Naive thymus-derived CD4-positive, alpha-beta T cell (primary cell): ENCODE data around the gene RHBDL1. TPM values are rescaled to one million over a fixed set of nuclear protein-coding genes. Genes with fewer than 3 reads are reported as not detected.
A peak's percentile ranks its signal among the peaks of the same experiment; 100 is the strongest.
"Not testable (repeated sequence)": the region's sequence is repeated elsewhere in the genome, so short reads cannot be mapped to it uniquely, and the experiment has no call there.

ENCODE experiments used
- ATAC-seq: fragments of 150-1000 bp; cut with Tn5 transposase; 2 replicates; pipeline ENCODE4 v1.10.0; 2021; ENCODE audit warnings: mild to moderate bottlenecking, moderate library complexity
- CTCF ChIA-PET: fragments of 350-600 bp; sonication (Branson Sonifier 250); formaldehyde crosslinking; loops from one replicate; lab custom pipeline; 2021; ENCODE audit warnings: antibody characterized with exemption; lab: Charles Lee
- POLR2A ChIA-PET: fragments of 350-600 bp; sonication (Branson Sonifier 250); formaldehyde crosslinking; loops from one replicate; lab custom pipeline; 2021; ENCODE audit warnings: antibody characterized with exemption, inconsistent platforms; lab: Charles Lee
- DNase-seq, 9 donors: peaks; one replicate each; pipeline versions ENCODE4 v3.0.0 to v3.0.0-alpha.2; 2020 to 2022; ENCODE audit warnings: mixed read lengths in 1 of 9
- H3K27ac ChIP-seq: one replicate; pipeline ENCODE4 v1.7.0; 2013; ENCODE audit warnings: mild to moderate bottlenecking, low read depth, low read length, moderate library complexity
- H3K27me3 ChIP-seq, 2 donors: one replicate each; pipeline ENCODE4 v1.7.0; 2013; ENCODE audit warnings: low read length in 2 of 2, mild to moderate bottlenecking in 2 of 2, moderate library complexity in 2 of 2; ENCODE audit not compliant: control insufficient read depth in 2 of 2, insufficient read depth in 2 of 2
- H3K36me3 ChIP-seq, 3 experiments: 1 replicate in 2 of 3; 2 replicates in 1 of 3; pipeline ENCODE4 v1.7.0; 2013; ENCODE audit warnings: low read length in 3 of 3, mild to moderate bottlenecking in 3 of 3, moderate library complexity in 1 of 3; ENCODE audit not compliant: insufficient read depth in 3 of 3, control insufficient read depth in 2 of 3
- H3K4me1 ChIP-seq, 2 donors: one replicate each; pipeline ENCODE4 v1.7.0; 2013; ENCODE audit warnings: low read length in 2 of 2, mild to moderate bottlenecking in 2 of 2, moderate library complexity in 1 of 2; ENCODE audit not compliant: control insufficient read depth in 2 of 2, insufficient read depth in 2 of 2
- H3K4me3 ChIP-seq: 2 replicates; pipeline ENCODE4 v1.7.0; 2013; ENCODE audit warnings: mild to moderate bottlenecking, low read length
- H3K9me3 ChIP-seq, 3 experiments: 1 replicate in 2 of 3; 2 replicates in 1 of 3; pipeline ENCODE4 v1.7.0; 2013; ENCODE audit warnings: low read length in 3 of 3; ENCODE audit not compliant: control insufficient read depth in 2 of 3
- H3K27ac Mint-ChIP-seq, 9 donors: one replicate each; pipeline ENCODE4 v1.8.0; 2020 to 2022; ENCODE audit warnings: mixed read lengths in 9 of 9, mild to moderate bottlenecking in 8 of 9, moderate library complexity in 5 of 9, inconsistent platforms in 2 of 9
- H3K27me3 Mint-ChIP-seq, 5 donors: one replicate each; pipeline ENCODE4 v1.8.0; 2021 to 2022; ENCODE audit warnings: mixed read lengths in 5 of 5, mild to moderate bottlenecking in 1 of 5
- H3K36me3 Mint-ChIP-seq, 5 donors: one replicate each; pipeline ENCODE4 v1.8.0; 2020 to 2022; ENCODE audit warnings: mixed read lengths in 5 of 5, mild to moderate bottlenecking in 3 of 5, inconsistent platforms in 1 of 5
- H3K4me1 Mint-ChIP-seq, 7 donors: one replicate each; pipeline ENCODE4 v1.8.0; 2020 to 2022; ENCODE audit warnings: mixed read lengths in 7 of 7, mild to moderate bottlenecking in 3 of 7, inconsistent platforms in 1 of 7
- H3K4me3 Mint-ChIP-seq, 10 donors: one replicate each; pipeline ENCODE4 v1.8.0; 2020 to 2022; ENCODE audit warnings: mild to moderate bottlenecking in 10 of 10, mixed read lengths in 10 of 10, moderate library complexity in 6 of 10, inconsistent platforms in 2 of 10
- H3K9me3 Mint-ChIP-seq, 11 donors: one replicate each; pipeline ENCODE4 v1.8.0; 2020 to 2022; ENCODE audit warnings: mixed read lengths in 11 of 11, mild to moderate bottlenecking in 4 of 11, inconsistent platforms in 1 of 11, moderate library complexity in 1 of 11
- intact Hi-C, 2 donors: fragments of 100-400 bp; cut with micrococcal nuclease; formaldehyde crosslinking; loops; one replicate each; pipeline ENCODE4 v1.15.1; 2023
- polyA plus RNA-seq, 2 donors: library from polyadenylated mRNA; unstranded; fragments of 300-500 nt; fragmentation: Illumina TruSeq; gene quantifications; one replicate each; pipeline ENCODE4 v1.2.3, GENCODE V29; 2021
- total RNA-seq, 6 experiments: library from RNA in 5 of 6; stranded (reverse) in 5 of 6; gene quantifications; 1 replicate in 5 of 6; 2 replicates in 1 of 6; pipeline ENCODE4 v1.2.3 and lab custom pipeline; 2021 to 2026

RHBDL1 gene
- total and polyA plus RNA-seq, 7 experiments from 2014 or later, result 0.65 to 3.1 (median 1.6) TPM; not detected in 2

GRCh38 chr16:689175-689897 is 13.9 kb downstream of the RHBDL1 start:
- H3K27me3 Mint-ChIP-seq, result peaks cover 0 to 17% (median 0%) of the 10 kb centered on the region in 5 donors
- Histone ChIP-seq H3K27me3 (no peaks in the 10 kb centered on the region), H3K4me3 (peak overlapping the region; percentile 75), H3K4me1 (peaks cover 7 to 25% of the 10 kb centered on the region in 2 donors), H3K9me3 (no peaks in the 10 kb centered on the region), H3K36me3 (peaks cover 0 to 25% (median 0%) of the 10 kb centered on the region in 3 experiments), H3K27ac (peak overlapping the region; percentile 86)
- intact Hi-C loops, result no loop called here
- POLR2A ChIA-PET, result interaction anchor here (0.7 to 3.7 kb wide), 13 partner anchors 8 to 1476 kb away, joined by 3 to 34 read pairs (median 4); partner anchors contain the start of genes ANTKMT, METTL26, RHOT2 and STUB1
- H3K4me1 Mint-ChIP-seq, result peaks cover 4 to 35% (median 20%) of the 10 kb centered on the region in 7 donors
- H3K4me3 Mint-ChIP-seq, result peak overlapping the region; percentile 89 to 94 (median 92)
- CTCF ChIA-PET, result interaction anchor here (1.3 kb wide), 1 partner anchor 21 kb away, joined by 3 read pairs; no protein-coding TSS in a partner anchor
- H3K27ac Mint-ChIP-seq, result peak overlapping the region; percentile 87 to 94 (median 90)
- H3K9me3 Mint-ChIP-seq, result peaks cover 0 to 2% (median 0%) of the 10 kb centered on the region in 11 donors
- ATAC-seq, result no peak
- peaks cover 0 to 4% (median 0%) of the 10 kb centered on the region in 5 donors for H3K36me3 Mint-ChIP-seq
- no peak for DNase-seq

DNA sequence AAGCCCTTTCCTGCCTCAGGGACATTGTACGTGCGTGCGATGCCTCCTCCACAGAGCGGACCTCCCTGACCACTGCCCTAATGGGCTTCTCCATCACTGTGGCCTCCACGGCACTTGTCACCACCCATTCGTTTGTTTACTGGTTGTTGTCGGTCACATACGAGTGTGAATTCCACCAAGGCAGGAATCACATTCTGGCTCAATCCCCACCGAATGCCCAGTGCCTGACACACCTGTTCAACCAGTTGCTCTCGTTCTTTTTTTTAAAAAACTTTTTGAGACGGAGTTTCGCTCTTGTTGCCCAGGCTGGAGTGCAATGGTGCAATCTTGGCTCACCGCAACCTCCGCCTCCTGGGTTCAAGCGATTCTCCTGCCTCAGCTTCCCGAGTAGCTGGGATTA is 15.8 kb downstream of the RHBDL1 start:
- POLR2A ChIA-PET, result interaction anchor here (1.5 to 3.7 kb wide), 3 partner anchors 10 to 55 kb away, joined by 3 to 34 read pairs (median 7); partner anchors contain the start of genes ANTKMT, METTL26 and STUB1
- Mint-ChIP-seq H3K4me1 (peaks cover 4 to 45% (median 27%) of the 10 kb centered on the region in 7 donors), H3K4me3 (peak overlapping the region; percentile 64 to 93 (median 90)), H3K27me3 (peaks cover 0 to 19% (median 0%) of the 10 kb centered on the region in 5 donors), H3K27ac (peak overlapping the region in 8 of 9 donors; percentile 2 to 92 (median 86))
- DNase-seq, ATAC-seq, H3K36me3 Mint-ChIP-seq, H3K27ac ChIP-seq, H3K9me3 Mint-ChIP-seq, H3K27me3 ChIP-seq, H3K4me3 ChIP-seq, intact Hi-C loops, CTCF ChIA-PET, H3K9me3 ChIP-seq: not testable (repeated sequence)
- Histone ChIP-seq H3K36me3 (peaks cover 0 to 18% (median 0%) of the 10 kb centered on the region in 3 experiments), H3K4me1 (peaks cover 8 to 25% of the 10 kb centered on the region in 2 donors)

- POLR2A ChIA-PET, result interaction anchor here (0.7 to 2.1 kb wide), 3 partner anchors 8 to 17 kb away, joined by 3 to 12 read pairs (median 4); partner anchors contain the start of genes JMJD8, RHBDL1 and STUB1
- Mint-ChIP-seq H3K27me3 (peaks cover 0 to 19% (median 0%) of the 10 kb centered on the region in 5 donors), H3K9me3 (peaks cover 0 to 2% (median 0%) of the 10 kb centered on the region in 11 donors), H3K27ac (peak overlapping the region in 7 of 9 donors; percentile 41 to 89 (median 63)), H3K4me3 (peak overlapping the region; percentile 13 to 93 (median 46)), H3K36me3 (peaks cover 0 to 4% (median 0%) of the 10 kb centered on the region in 5 donors), H3K4me1 (peaks cover 4 to 51% (median 30%) of the 10 kb centered on the region in 7 donors)
- Histone ChIP-seq H3K4me3 (no peak overlapping the region), H3K4me1 (peaks cover 11 to 30% of the 10 kb centered on the region in 2 donors), H3K9me3 (no peaks in the 10 kb centered on the region), H3K27ac (no peak overlapping the region), H3K27me3 (no peaks in the 10 kb centered on the region), H3K36me3 (peaks cover 0 to 6% (median 0%) of the 10 kb centered on the region in 3 experiments)
- DNase-seq (no peak), ATAC-seq (no peak)
- intact Hi-C loops, result no loop called here
- CTCF ChIA-PET, result no interaction called here
Measured at GRCh38 chr16:692356-693108, 17.1 kb downstream of the RHBDL1 start.

GRCh38 chr16:693364-693763 is 17.9 kb downstream of the RHBDL1 start:
- Histone ChIP-seq H3K27ac (no peak overlapping the region), H3K4me3 (no peak overlapping the region), H3K4me1 (peaks cover 11 to 30% of the 10 kb centered on the region in 2 donors), H3K9me3 (no peaks in the 10 kb centered on the region), H3K36me3 (no peaks in the 10 kb centered on the region), H3K27me3 (no peaks in the 10 kb centered on the region)
- Mint-ChIP-seq H3K9me3 (peaks cover 0 to 2% (median 0%) of the 10 kb centered on the region in 11 donors), H3K27ac (peak overlapping the region in 1 of 9 donors; percentile 12), H3K4me3 (peak overlapping the region in 7 of 10 donors; percentile 6 to 83 (median 23)), H3K27me3 (peaks cover 0 to 19% (median 0%) of the 10 kb centered on the region in 5 donors), H3K36me3 (peaks cover 0 to 4% (median 0%) of the 10 kb centered on the region in 5 donors), H3K4me1 (peaks cover 4 to 51% (median 30%) of the 10 kb centered on the region in 7 donors)
- ATAC-seq (no peak), DNase-seq (no peak)
- ChIA-PET CTCF (no interaction called here), POLR2A (interaction anchor here (0.6 to 2.1 kb wide), 4 partner anchors 9 to 24 kb away, joined by 3 to 12 read pairs (median 4); partner anchors contain the start of genes JMJD8, RHBDL1 and STUB1)
- intact Hi-C loops, result no loop called here

DNA sequence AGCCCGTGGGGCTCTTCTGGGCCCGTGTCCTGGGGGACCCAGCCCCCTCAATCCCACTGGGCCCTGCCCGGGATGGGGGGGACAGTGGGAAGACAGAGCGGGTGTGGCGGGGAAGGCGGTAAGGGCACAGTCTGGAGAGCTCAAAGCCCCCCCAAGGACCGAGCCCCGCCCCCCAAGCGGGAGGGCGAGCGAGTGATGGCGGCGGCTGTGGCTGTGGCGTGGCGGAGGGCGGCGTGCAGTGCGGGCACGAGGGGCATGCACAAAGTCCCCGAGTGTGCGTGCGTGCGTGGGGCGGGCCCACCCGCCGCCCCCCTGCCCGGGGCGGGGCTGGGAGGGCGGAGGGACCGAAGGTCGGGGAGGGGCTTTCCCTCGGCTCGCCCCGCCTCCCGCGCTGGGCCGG is 18.3 kb downstream of the RHBDL1 start:
- Histone ChIP-seq H3K27me3 (no peaks in the 10 kb centered on the region), H3K9me3 (no peaks in the 10 kb centered on the region), H3K4me1 (peaks cover 11 to 27% of the 10 kb centered on the region in 2 donors), H3K27ac (no peak overlapping the region), H3K36me3 (no peaks in the 10 kb centered on the region), H3K4me3 (no peak overlapping the region)
- H3K27me3 Mint-ChIP-seq, result peaks cover 0 to 19% (median 0%) of the 10 kb centered on the region in 5 donors
- H3K27ac Mint-ChIP-seq, result no peak overlapping the region
- ATAC-seq (peak; percentile 44), DNase-seq (no peak)
- H3K4me1 Mint-ChIP-seq, result peaks cover 4 to 47% (median 28%) of the 10 kb centered on the region in 7 donors
- peaks cover 0 to 4% (median 0%) of the 10 kb centered on the region in 5 donors for H3K36me3 Mint-ChIP-seq
- intact Hi-C loops, result no loop called here
- H3K4me3 Mint-ChIP-seq, result peak overlapping the region in 6 of 10 donors; percentile 6 to 83 (median 33)
- POLR2A ChIA-PET, result interaction anchor here (0.6 to 2.3 kb wide), 3 partner anchors 9 to 25 kb away, joined by 3 to 15 read pairs (median 12); partner anchors contain the start of genes JMJD8 and STUB1
- peaks cover 0 to 2% (median 0%) of the 10 kb centered on the region in 11 donors for H3K9me3 Mint-ChIP-seq
- CTCF ChIA-PET, result no interaction called here
